CD4-positive, alpha-beta T cell (primary cell): ENCODE measurements around the gene SHLD2. TPM values are rescaled to one million over a fixed set of nuclear protein-coding genes. Genes with fewer than 3 reads are reported as not detected.
"Not testable (repeated sequence)": the region's sequence is repeated elsewhere in the genome, so short reads cannot be mapped to it uniquely, and the experiment has no call there.

Experiments used
- ATAC-seq: fragments of 200-7000 bp; cut with Tn5 transposase; one replicate; pipeline ENCODE4 v1.10.0; 2022; ENCODE audit warnings: mild to moderate bottlenecking; ENCODE audit not compliant: poor library complexity
- CTCF ChIA-PET: fragments of 350-600 bp; sonication (Branson Sonifier 250); formaldehyde crosslinking; loops from one replicate; lab custom pipeline; 2021; ENCODE audit warnings: antibody characterized with exemption, inconsistent platforms; lab: Charles Lee
- POLR2A ChIA-PET: fragments of 350-600 bp; sonication (Branson Sonifier 250); formaldehyde crosslinking; loops from one replicate; lab custom pipeline; 2021; ENCODE audit warnings: antibody characterized with exemption, inconsistent platforms; lab: Charles Lee
- DNase-seq, 14 experiments: peaks; one replicate each; pipeline ENCODE4 v3.0.0-alpha.2; 2013 to 2020; ENCODE audit warnings: mixed read lengths in 2 of 14
- H3K27ac ChIP-seq, 2 donors: one replicate each; pipeline versions ENCODE4 v1.5.1 to v1.7.0; 2013; ENCODE audit warnings: low read length in 2 of 2, low read depth in 1 of 2, mild to moderate bottlenecking in 1 of 2
- H3K27me3 ChIP-seq, 2 experiments: 1 replicate in 1 of 2; 2 replicates in 1 of 2; pipeline versions ENCODE4 v1.6.1 to v1.7.0; 2013; ENCODE audit warnings: low read length in 2 of 2, control low read depth in 1 of 2, mild to moderate bottlenecking in 1 of 2, moderate library complexity in 1 of 2; ENCODE audit not compliant: insufficient read depth in 2 of 2, control insufficient read depth in 1 of 2
- H3K36me3 ChIP-seq: one replicate; pipeline ENCODE4 v1.6.1; 2013; ENCODE audit warnings: low read length, control low read depth; ENCODE audit not compliant: insufficient read depth
- H3K4me1 ChIP-seq: one replicate; pipeline ENCODE4 v1.6.1; 2013; ENCODE audit warnings: low read length, control low read depth; ENCODE audit not compliant: insufficient read depth
- H3K4me3 ChIP-seq: one replicate; pipeline ENCODE4 v1.5.1; 2013; ENCODE audit warnings: mild to moderate bottlenecking, low read length, moderate library complexity
- H3K9me3 ChIP-seq, 2 experiments: 1 replicate in 1 of 2; 2 replicates in 1 of 2; pipeline versions ENCODE4 v1.6.1 to v1.7.0; 2013; ENCODE audit warnings: low read length in 2 of 2, mild to moderate bottlenecking in 2 of 2, control low read depth in 1 of 2, moderate library complexity in 1 of 2; ENCODE audit not compliant: control insufficient read depth in 1 of 2, insufficient read depth in 1 of 2
- H3K27ac Mint-ChIP-seq: one replicate; pipeline ENCODE4 v1.8.0; 2020; ENCODE audit warnings: mixed read lengths
- H3K27me3 Mint-ChIP-seq: one replicate; pipeline ENCODE4 v1.8.0; 2021; ENCODE audit warnings: mixed read lengths
- H3K36me3 Mint-ChIP-seq: one replicate; pipeline ENCODE4 v1.8.0; 2021; ENCODE audit warnings: low read depth, mixed read lengths
- H3K4me1 Mint-ChIP-seq: one replicate; pipeline ENCODE4 v1.8.0; 2021; ENCODE audit warnings: low read depth, mixed read lengths
- H3K4me3 Mint-ChIP-seq: one replicate; pipeline ENCODE4 v1.8.0; 2020; ENCODE audit warnings: mild to moderate bottlenecking, mixed read lengths
- H3K9me3 Mint-ChIP-seq: one replicate; pipeline ENCODE4 v1.8.0; 2020; ENCODE audit warnings: mixed read lengths
- CTCF ChIP-seq: fragments of 200-600 bp; IDR thresholded peaks from one replicate; pipeline ENCODE4 v1.8.0; 2022; ENCODE audit warnings: antibody characterized with exemption, mild to moderate bottlenecking
- intact Hi-C, 2 experiments: fragments of 100-400 bp; cut with DNase I in 1 of 2; cut with micrococcal nuclease in 1 of 2; formaldehyde crosslinking; loops; one replicate each; pipeline versions ENCODE4 v1.15.1 to v1.9.0; 2023 to 2025; cut with DNase I, micrococcal nuclease
- total RNA-seq, 174 experiments: library from RNA in 2 of 174; stranded (reverse) in 2 of 174; gene quantifications; one replicate each; pipeline ENCODE4 v1.2.3 and lab custom pipeline; 2021 to 2026

Gene SHLD2
- total RNA-seq, 2 experiments from 2014 or later: 20.6 to 23.0 TPM

- Mint-ChIP-seq H3K27me3 (no peaks in the 10 kb centered on the region), H3K27ac (no peak overlapping the region), H3K9me3 (no peaks in the 10 kb centered on the region), H3K4me3 (no peak overlapping the region), H3K4me1 (no peaks in the 10 kb centered on the region), H3K36me3 (peaks cover 80% of the 10 kb centered on the region)
- peaks cover 2% of the 10 kb centered on the region for H3K4me1 ChIP-seq
- CTCF ChIA-PET: no interaction called here
- no peak for ATAC-seq
- no peak for TF ChIP-seq CTCF
- no peaks in the 10 kb centered on the region for H3K27me3 ChIP-seq
- no peak overlapping the region for H3K4me3 ChIP-seq
- no peaks in the 10 kb centered on the region for H3K9me3 ChIP-seq
- peaks cover 50% of the 10 kb centered on the region for H3K36me3 ChIP-seq
- no peak overlapping the region for H3K27ac ChIP-seq
- POLR2A ChIA-PET: no interaction called here
- intact Hi-C loops: no loop called here
- no peak for DNase-seq
These were observed 22.6 kb upstream of the SHLD2 start for GRCh38 chr10:87072449-87072848.

- H3K4me3 ChIP-seq, H3K4me1 Mint-ChIP-seq, H3K27me3 Mint-ChIP-seq, H3K4me3 Mint-ChIP-seq, H3K27ac ChIP-seq, POLR2A ChIA-PET, CTCF ChIA-PET, H3K4me1 ChIP-seq, H3K27me3 ChIP-seq, H3K27ac Mint-ChIP-seq, ATAC-seq, H3K9me3 Mint-ChIP-seq, H3K9me3 ChIP-seq, intact Hi-C loops: not testable (repeated sequence)
- peaks cover 33% of the 10 kb centered on the region for H3K36me3 ChIP-seq
- H3K36me3 Mint-ChIP-seq: peaks cover 59% of the 10 kb centered on the region
- peak in 1 of 14 experiments; percentile 3 for DNase-seq
These were observed 18.6 kb upstream of the SHLD2 start for GRCh38 chr10:87076421-87076820.

GRCh38 chr10:87079106-87079836 lies 15.7 kb upstream of the SHLD2 start:
- POLR2A ChIA-PET: no interaction called here
- DNase-seq (no peak), ATAC-seq (no peak)
- H3K9me3 ChIP-seq: peaks cover 0 to 3% of the 10 kb centered on the region in 2 experiments
- H3K4me1 Mint-ChIP-seq: peaks cover 26% of the 10 kb centered on the region
- intact Hi-C loops: no loop called here
- H3K27me3 Mint-ChIP-seq: no peaks in the 10 kb centered on the region
- peaks cover 14% of the 10 kb centered on the region for H3K36me3 ChIP-seq
- CTCF ChIA-PET: no interaction called here
- H3K9me3 Mint-ChIP-seq: no peaks in the 10 kb centered on the region
- no peak for TF ChIP-seq CTCF
- H3K4me3 Mint-ChIP-seq: no peak overlapping the region
- no peak overlapping the region for H3K4me3 ChIP-seq
- H3K36me3 Mint-ChIP-seq: peaks cover 50% of the 10 kb centered on the region
- H3K27me3 ChIP-seq: no peaks in the 10 kb centered on the region
- peaks cover 10% of the 10 kb centered on the region for H3K4me1 ChIP-seq
- H3K27ac Mint-ChIP-seq: no peak overlapping the region
- H3K27ac ChIP-seq: no peak overlapping the region

- H3K4me3 Mint-ChIP-seq, CTCF ChIA-PET, DNase-seq, H3K27me3 ChIP-seq, ATAC-seq, H3K9me3 Mint-ChIP-seq, intact Hi-C loops, H3K27ac Mint-ChIP-seq, H3K4me3 ChIP-seq, H3K27me3 Mint-ChIP-seq, H3K27ac ChIP-seq, H3K36me3 ChIP-seq, POLR2A ChIA-PET, H3K9me3 ChIP-seq: not testable (repeated sequence)
- peaks cover 37% of the 10 kb centered on the region for H3K4me1 Mint-ChIP-seq
- peaks cover 15% of the 10 kb centered on the region for H3K4me1 ChIP-seq
- H3K36me3 Mint-ChIP-seq: peaks cover 39% of the 10 kb centered on the region
These were observed 14.4 kb upstream of the SHLD2 start for GRCh38 chr10:87080621-87081020.

GRCh38 chr10:87081574-87081973 lies 13.4 kb upstream of the SHLD2 start:
- POLR2A ChIA-PET, H3K9me3 ChIP-seq, H3K27ac Mint-ChIP-seq, CTCF ChIA-PET, H3K36me3 ChIP-seq, H3K9me3 Mint-ChIP-seq, H3K4me3 Mint-ChIP-seq, H3K27ac ChIP-seq, DNase-seq, H3K27me3 ChIP-seq, intact Hi-C loops, H3K4me3 ChIP-seq, ATAC-seq, H3K27me3 Mint-ChIP-seq: not testable (repeated sequence)
- Mint-ChIP-seq H3K4me1 (peaks cover 46% of the 10 kb centered on the region), H3K36me3 (peaks cover 35% of the 10 kb centered on the region)
- peaks cover 15% of the 10 kb centered on the region for H3K4me1 ChIP-seq

- H3K4me1 ChIP-seq: peaks cover 19% of the 10 kb centered on the region
- POLR2A ChIA-PET: interaction anchor here (2.3 kb wide), 1 partner anchor 10 kb away, joined by 8 read pairs; no protein-coding TSS in a partner anchor
- H3K4me3 ChIP-seq, CTCF ChIA-PET, H3K9me3 ChIP-seq, intact Hi-C loops, H3K9me3 Mint-ChIP-seq, H3K27me3 Mint-ChIP-seq, H3K4me3 Mint-ChIP-seq, H3K27ac ChIP-seq, ATAC-seq, H3K36me3 ChIP-seq, H3K27me3 ChIP-seq, DNase-seq: not testable (repeated sequence)
- peaks cover 32% of the 10 kb centered on the region for H3K36me3 Mint-ChIP-seq
- peaks cover 51% of the 10 kb centered on the region for H3K4me1 Mint-ChIP-seq
- H3K27ac Mint-ChIP-seq: peak overlapping the region; percentile 87
These were observed 12.8 kb upstream of the SHLD2 start for GRCh38 chr10:87082219-87082618.
